OCI-LY7 (cell line): Measurements from ENCODE around the gene EXOC6B. TPM values are rescaled to one million over a fixed set of nuclear protein-coding genes. Genes with fewer than 3 reads are reported as not detected.

ENCODE experiments used
- BruUV-seq: library from RNA; stranded (reverse); fragments of 400-500 nt; replicated peaks from 2 replicates; lab custom pipeline; 2021; lab: Mats Ljungman, UMichigan
- CTCF ChIA-PET: fragments of 300-600 bp; sonication (Branson Sonifier 250); formaldehyde crosslinking; loops from one replicate; lab custom pipeline; 2022; ENCODE audit warnings: antibody characterized with exemption; ENCODE audit not compliant: unreplicated experiment; lab: Charles Lee
- POLR2A ChIA-PET: fragments of 300-600 bp; sonication (Branson Sonifier 250); formaldehyde crosslinking; loops from one replicate; lab custom pipeline; 2022; ENCODE audit warnings: antibody characterized with exemption; lab: Charles Lee
- DNase-seq: peaks from one replicate; pipeline ENCODE4 v3.0.0-alpha.2; 2015; ENCODE audit warnings: low spot score
- H2AFZ ChIP-seq: fragments of 200-600 bp; sonication (generic), shearing (Covaris generic); 2 replicates; pipeline ENCODE4 v1.6.1; 2014; ENCODE audit warnings: mild to moderate bottlenecking, antibody characterized with exemption, low read length, moderate library complexity
- H3K27ac ChIP-seq: fragments of 200-600 bp; sonication (generic); 2 replicates; pipeline ENCODE4 v1.5.1; 2014; ENCODE audit warnings: mixed run types, low read depth, mild to moderate bottlenecking, moderate library complexity, low read length, inconsistent platforms; ENCODE audit not compliant: poor library complexity, severe bottlenecking
- H3K36me3 ChIP-seq: fragments of 200-600 bp; sonication (generic); 2 replicates; pipeline ENCODE4 v1.6.1; 2014; ENCODE audit warnings: mild to moderate bottlenecking, antibody characterized with exemption, low read length, moderate library complexity, mixed read lengths; ENCODE audit not compliant: insufficient read depth
- H3K4me1 ChIP-seq: fragments of 200-600 bp; sonication (generic); 2 replicates; pipeline ENCODE4 v1.5.1; 2014; ENCODE audit warnings: mild to moderate bottlenecking, low read length; ENCODE audit not compliant: insufficient read depth, poor library complexity, severe bottlenecking
- H3K4me2 ChIP-seq: fragments of 200-600 bp; sonication (generic); 2 replicates; pipeline ENCODE4 v1.6.1; 2014; ENCODE audit warnings: mild to moderate bottlenecking, low read length
- H3K4me3 ChIP-seq: fragments of 200-600 bp; sonication (generic); 2 replicates; pipeline ENCODE4 v1.5.1; 2014; ENCODE audit warnings: mild to moderate bottlenecking, low read depth, low read length; ENCODE audit not compliant: poor library complexity, severe bottlenecking
- H3K79me2 ChIP-seq: fragments of 200-600 bp; sonication (generic); 2 replicates; pipeline ENCODE4 v1.6.1; 2016; ENCODE audit warnings: low read depth, mild to moderate bottlenecking, low read length, moderate library complexity, mixed read lengths; ENCODE audit not compliant: insufficient read depth
- H3K9me2 ChIP-seq: fragments of 200-600 bp; sonication (generic); 2 replicates; pipeline ENCODE4 v1.6.1; 2016; ENCODE audit warnings: mild to moderate bottlenecking, low read length, mixed read lengths; ENCODE audit not compliant: insufficient read depth
- H3K9me3 ChIP-seq: fragments of 200-600 bp; sonication (generic); 2 replicates; pipeline ENCODE4 v1.6.1; 2014; ENCODE audit warnings: mild to moderate bottlenecking, mixed run types, low read length, mixed read lengths
- H4K20me1 ChIP-seq: fragments of 200-600 bp; sonication (generic); 2 replicates; pipeline ENCODE4 v1.6.1; 2014; ENCODE audit warnings: mild to moderate bottlenecking, antibody characterized with exemption, low read length, moderate library complexity, mixed read lengths; ENCODE audit not compliant: insufficient read depth
- EZH2phosphoT487 ChIP-seq: fragments of 200-600 bp; sonication (generic); IDR thresholded peaks from 2 replicates; pipeline ENCODE4 v1.6.1; 2018; ENCODE audit warnings: low read depth, borderline replicate concordance, mild to moderate bottlenecking, mixed run types, antibody characterized with exemption, low read length, moderate library complexity, mixed read lengths
- intact Hi-C: fragments of 100-400 bp; cut with micrococcal nuclease; formaldehyde crosslinking; loops from one replicate; pipeline ENCODE4 v1.10.0; 2022; ENCODE audit not compliant: unreplicated experiment
- total RNA-seq, 2 experiments: library from RNA; depleted of rRNA in 1 of 2; stranded (reverse); fragments of >200 nt in 1 of 2; shearing (Covaris generic) in 1 of 2; gene quantifications; 2 replicates each; pipeline ENCODE4 v1.2.3, GENCODE V29; 2014 to 2022
- TF ChIP-seq, protein P1 (sequence below): fragments of 200-600 bp; sonication (generic); conservative IDR thresholded peaks from 2 replicates; pipeline ENCODE4 v1.5.1; 2014; ENCODE audit warnings: mild to moderate bottlenecking, antibody characterized with exemption, low read length, moderate library complexity, mixed read lengths

The EXOC6B gene
- total RNA-seq, 2 experiments from 2014 or later, result 5.1 TPM; not detected in 1

DNA sequence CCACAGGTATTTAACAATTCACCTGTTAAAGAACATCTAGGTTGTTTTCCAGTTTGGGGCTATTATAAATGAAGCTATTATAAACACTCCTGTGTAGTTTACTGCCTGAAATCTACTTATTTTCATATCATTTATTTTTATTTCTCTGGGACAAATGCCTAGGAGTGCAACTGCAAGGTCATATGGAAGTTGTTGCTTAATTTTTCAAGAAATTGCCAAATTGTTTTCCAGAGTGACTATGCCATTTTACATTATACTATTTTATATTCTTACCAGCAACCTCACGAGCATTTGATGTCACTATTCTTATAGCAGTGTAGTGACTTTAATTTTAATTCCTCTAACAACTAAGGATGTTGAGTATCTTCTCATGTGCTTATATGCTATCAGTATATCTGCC lies 298.4 kb downstream of the EXOC6B start:
- Histone ChIP-seq H3K9me3 (no peaks in the 10 kb centered on the region), H3K79me2 (no peaks in the 10 kb centered on the region), H4K20me1 (no peaks in the 10 kb centered on the region), H2AFZ (no peak overlapping the region), H3K27ac (no peak overlapping the region), H3K9me2 (no peaks in the 10 kb centered on the region), H3K36me3 (no peaks in the 10 kb centered on the region), H3K4me1 (no peaks in the 10 kb centered on the region), H3K4me3 (no peak overlapping the region), H3K4me2 (no peak overlapping the region)
- CTCF ChIA-PET, result no interaction called here
- BruUV-seq, result no TSS peak
- TF ChIP-seq EZH2phosphoT487, result no peak
- TF ChIP-seq, protein P1, sequence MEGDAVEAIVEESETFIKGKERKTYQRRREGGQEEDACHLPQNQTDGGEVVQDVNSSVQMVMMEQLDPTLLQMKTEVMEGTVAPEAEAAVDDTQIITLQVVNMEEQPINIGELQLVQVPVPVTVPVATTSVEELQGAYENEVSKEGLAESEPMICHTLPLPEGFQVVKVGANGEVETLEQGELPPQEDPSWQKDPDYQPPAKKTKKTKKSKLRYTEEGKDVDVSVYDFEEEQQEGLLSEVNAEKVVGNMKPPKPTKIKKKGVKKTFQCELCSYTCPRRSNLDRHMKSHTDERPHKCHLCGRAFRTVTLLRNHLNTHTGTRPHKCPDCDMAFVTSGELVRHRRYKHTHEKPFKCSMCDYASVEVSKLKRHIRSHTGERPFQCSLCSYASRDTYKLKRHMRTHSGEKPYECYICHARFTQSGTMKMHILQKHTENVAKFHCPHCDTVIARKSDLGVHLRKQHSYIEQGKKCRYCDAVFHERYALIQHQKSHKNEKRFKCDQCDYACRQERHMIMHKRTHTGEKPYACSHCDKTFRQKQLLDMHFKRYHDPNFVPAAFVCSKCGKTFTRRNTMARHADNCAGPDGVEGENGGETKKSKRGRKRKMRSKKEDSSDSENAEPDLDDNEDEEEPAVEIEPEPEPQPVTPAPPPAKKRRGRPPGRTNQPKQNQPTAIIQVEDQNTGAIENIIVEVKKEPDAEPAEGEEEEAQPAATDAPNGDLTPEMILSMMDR, result no peak
- intact Hi-C loops, result no loop called here
- POLR2A ChIA-PET, result no interaction called here
- DNase-seq, result no peak

DNA sequence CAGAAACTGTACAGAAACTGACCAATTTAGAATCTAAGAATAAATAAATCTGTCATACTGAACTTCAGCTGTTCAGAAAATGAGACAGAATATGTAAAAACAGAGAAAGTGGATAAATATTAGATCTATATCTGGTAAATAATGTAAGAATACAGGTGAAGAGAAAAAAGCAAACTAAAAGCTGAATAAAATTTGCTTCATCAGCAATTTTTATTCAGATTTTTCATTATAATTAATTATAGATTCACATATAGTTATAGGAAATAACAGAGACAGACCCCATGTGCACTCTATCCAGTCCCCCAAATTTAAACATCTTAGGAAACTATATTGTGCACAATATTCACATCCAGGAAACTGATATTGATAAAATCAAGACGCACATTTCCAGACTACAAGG lies 299.2 kb downstream of the EXOC6B start:
- intact Hi-C loops, result no loop called here
- Histone ChIP-seq H2AFZ (no peak overlapping the region), H3K9me2 (no peaks in the 10 kb centered on the region), H3K4me2 (no peak overlapping the region), H3K36me3 (no peaks in the 10 kb centered on the region), H3K9me3 (no peaks in the 10 kb centered on the region), H4K20me1 (no peaks in the 10 kb centered on the region), H3K4me1 (no peaks in the 10 kb centered on the region), H3K27ac (no peak overlapping the region), H3K79me2 (no peaks in the 10 kb centered on the region), H3K4me3 (no peak overlapping the region)
- no peak for DNase-seq
- TF ChIP-seq, protein P1, result no peak
- TF ChIP-seq EZH2phosphoT487, result no peak
- POLR2A ChIA-PET, result no interaction called here
- CTCF ChIA-PET, result no interaction called here
- no TSS peak for BruUV-seq

DNA sequence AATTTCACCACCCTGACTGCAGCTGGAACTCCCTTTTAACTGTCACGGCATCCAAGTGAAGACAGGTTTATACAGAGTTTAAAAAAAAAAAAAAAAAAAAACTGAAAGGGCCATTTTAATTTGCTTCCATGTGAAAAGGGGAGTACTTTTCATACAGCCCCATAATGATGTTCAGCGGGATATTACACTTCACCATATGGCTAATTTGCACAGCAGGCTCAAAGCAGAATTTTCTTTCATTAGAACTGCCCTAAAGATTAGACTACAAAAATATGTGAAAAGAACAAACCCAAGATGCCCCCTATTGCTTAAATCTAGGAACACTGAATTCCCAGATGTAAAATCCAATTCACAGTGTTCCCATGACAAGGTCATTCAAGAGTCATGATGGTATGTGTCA lies 301.8 kb downstream of the EXOC6B start:
- no peaks in the 10 kb centered on the region for H3K9me2 ChIP-seq
- CTCF ChIA-PET, result no interaction called here
- no peaks in the 10 kb centered on the region for H4K20me1 ChIP-seq
- intact Hi-C loops, result no loop called here
- H3K79me2 ChIP-seq, result no peaks in the 10 kb centered on the region
- no peak for DNase-seq
- POLR2A ChIA-PET, result no interaction called here
- no peaks in the 10 kb centered on the region for H3K36me3 ChIP-seq
- no peak overlapping the region for H2AFZ ChIP-seq
- BruUV-seq, result no TSS peak
- no peaks in the 10 kb centered on the region for H3K4me1 ChIP-seq
- H3K9me3 ChIP-seq, result no peaks in the 10 kb centered on the region
- H3K4me2 ChIP-seq, result no peak overlapping the region
- no peak overlapping the region for H3K4me3 ChIP-seq
- H3K27ac ChIP-seq, result no peak overlapping the region
- TF ChIP-seq, protein P1, result no peak
- TF ChIP-seq EZH2phosphoT487, result no peak
